ENCODE measurements around the gene GRIA2.

GRIA2 gene

DNA sequence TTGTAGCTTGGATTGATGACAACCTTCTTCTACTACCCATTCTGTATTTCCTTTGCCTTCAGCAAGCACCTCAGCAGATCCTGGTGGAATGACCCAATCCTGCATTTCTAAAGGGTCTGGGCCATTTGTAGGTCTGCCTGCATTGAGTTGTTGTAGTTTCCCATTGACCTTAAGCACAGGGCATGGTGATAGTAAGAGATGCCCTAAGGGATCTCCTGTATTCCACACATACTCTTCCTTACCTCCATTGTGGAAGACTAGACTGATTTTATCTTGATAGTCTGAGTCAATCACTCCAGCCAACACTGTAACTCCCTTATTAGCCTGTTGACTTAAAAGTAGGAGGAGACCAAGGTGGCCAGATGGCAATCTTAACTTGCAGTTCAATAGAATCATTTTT, 184.5 kb downstream of the GRIA2 start:
- no peak for DNase-seq

Measured in suppressor macrophage treated with lipopolysaccharide for 1 hour (primary cell).